ENCODE measurements around the gene RBSN.
A peak's percentile ranks its signal among the peaks of the same experiment; 100 is the strongest.

Gene RBSN

DNA sequence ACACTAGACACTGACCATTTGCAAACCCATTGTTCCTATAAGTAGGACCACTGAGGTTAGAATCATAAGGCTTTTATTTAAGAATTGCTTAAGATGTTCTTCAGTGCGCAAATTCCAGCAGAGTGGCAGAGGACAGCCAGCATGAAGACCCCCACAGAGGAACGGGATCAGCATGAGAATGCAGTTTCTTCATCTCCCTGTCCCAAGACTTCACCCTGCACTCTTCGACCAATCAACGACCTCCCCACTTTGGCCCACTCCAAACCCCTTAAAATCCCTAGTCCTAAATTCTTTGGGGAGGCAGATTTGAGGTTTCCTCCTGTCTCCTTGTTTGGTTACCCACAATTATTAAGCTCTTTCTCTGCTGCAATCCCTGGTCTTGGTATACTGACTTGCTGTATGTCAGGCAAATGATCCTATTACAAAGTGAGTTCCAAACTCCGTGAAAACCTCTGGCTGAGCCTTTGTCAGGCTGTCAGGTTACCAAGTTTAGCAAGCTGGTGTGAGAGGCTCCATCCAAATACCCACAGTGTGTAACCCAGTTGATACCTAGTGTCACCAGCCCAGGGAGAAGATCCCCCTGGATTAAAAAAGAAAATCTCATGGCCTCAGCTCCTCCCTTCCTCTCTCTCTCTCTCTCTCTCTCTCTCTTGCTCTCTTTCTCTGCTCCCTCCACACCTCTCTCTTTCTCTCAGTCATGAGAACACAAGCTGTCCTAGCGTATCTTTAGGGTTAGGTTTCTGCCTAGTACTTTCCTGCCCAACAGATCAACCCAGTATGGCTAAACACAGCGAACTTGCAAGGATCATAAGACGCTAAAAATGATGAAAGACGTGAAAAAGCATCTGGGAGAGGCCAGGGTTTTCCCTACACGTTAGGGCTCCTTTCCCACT lies 15.8 kb upstream of the RBSN start:
- no peak for DNase-seq (ENCODE audit: low read depth)
- Histone ChIP-seq H3K27me3 (replicated peaks; ENCODE audit: control insufficient read depth, insufficient read depth, low read length) (peaks cover 5% of the 10 kb centered on the region), H3K36me3 (ENCODE audit: control insufficient read depth, insufficient read depth, low read length, severe bottlenecking) (no peaks in the 10 kb centered on the region), H3K4me1 (ENCODE audit: control insufficient read depth, insufficient read depth, low read length) (peaks cover 8% of the 10 kb centered on the region), H3K9ac (ENCODE audit: low read length) (no peak overlapping the region), H3K9me3 (ENCODE audit: control insufficient read depth, low read length) (no peaks in the 10 kb centered on the region), H3K4me3 (ENCODE audit: low read length) (no peak overlapping the region)

DNA sequence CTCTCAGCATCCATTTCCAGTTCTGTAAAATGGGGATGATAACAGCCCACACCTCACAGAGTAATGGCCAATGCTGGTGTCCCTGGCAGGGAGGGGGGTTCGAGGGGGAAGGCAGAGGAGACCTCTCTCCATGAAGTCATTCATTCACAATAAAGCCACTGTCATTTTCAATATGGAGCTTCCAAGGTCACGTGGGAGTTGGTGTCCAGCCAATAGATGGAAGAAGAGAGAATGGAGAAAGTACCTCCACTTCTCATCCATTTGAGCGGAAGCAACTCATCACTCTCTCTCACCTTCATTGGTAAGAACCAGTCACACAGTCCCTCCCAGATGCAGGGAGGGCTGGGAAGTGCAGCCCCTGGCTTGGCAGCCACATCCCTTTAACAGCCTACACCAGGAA lies 14.9 kb upstream of the RBSN start:
- H3K9me3 ChIP-seq (ENCODE audit: control insufficient read depth, low read length) = no peaks in the 10 kb centered on the region
- H3K4me1 ChIP-seq (ENCODE audit: control insufficient read depth, insufficient read depth, low read length) = peaks cover 8% of the 10 kb centered on the region
- no peak overlapping the region for H3K9ac ChIP-seq (ENCODE audit: low read length)
- peaks cover 5% of the 10 kb centered on the region for H3K27me3 ChIP-seq (replicated peaks; ENCODE audit: control insufficient read depth, insufficient read depth, low read length)
- no peak for DNase-seq (ENCODE audit: low read depth)
- H3K36me3 ChIP-seq (ENCODE audit: control insufficient read depth, insufficient read depth, low read length, severe bottlenecking) = no peaks in the 10 kb centered on the region
- no peak overlapping the region for H3K4me3 ChIP-seq (ENCODE audit: low read length)

DNA sequence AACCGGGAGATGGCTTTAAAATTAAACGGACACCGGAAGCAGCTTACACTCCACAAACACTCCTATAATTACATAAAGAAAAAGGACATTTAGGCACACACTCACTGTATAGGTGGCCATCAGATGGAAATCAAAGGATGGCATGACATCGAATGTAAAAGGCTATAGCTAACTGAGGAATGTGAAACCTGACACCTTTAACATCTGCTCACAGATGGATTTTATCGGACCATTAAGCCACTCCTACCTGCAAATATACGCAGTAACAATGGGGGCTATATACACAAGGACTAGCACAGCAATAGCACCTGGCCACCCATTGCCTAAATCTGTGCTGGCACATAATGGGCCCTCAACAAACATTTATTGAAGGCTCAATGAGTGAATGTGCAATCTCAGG lies 14.5 kb upstream of the RBSN start:
- H3K4me3 ChIP-seq (ENCODE audit: low read length) = no peak overlapping the region
- DNase-seq (ENCODE audit: low read depth) = no peak
- peaks cover 5% of the 10 kb centered on the region for H3K27me3 ChIP-seq (replicated peaks; ENCODE audit: control insufficient read depth, insufficient read depth, low read length)
- peaks cover 8% of the 10 kb centered on the region for H3K4me1 ChIP-seq (ENCODE audit: control insufficient read depth, insufficient read depth, low read length)
- H3K9ac ChIP-seq (ENCODE audit: low read length) = no peak overlapping the region
- H3K9me3 ChIP-seq (ENCODE audit: control insufficient read depth, low read length) = no peaks in the 10 kb centered on the region
- H3K36me3 ChIP-seq (ENCODE audit: control insufficient read depth, insufficient read depth, low read length, severe bottlenecking) = no peaks in the 10 kb centered on the region

DNA sequence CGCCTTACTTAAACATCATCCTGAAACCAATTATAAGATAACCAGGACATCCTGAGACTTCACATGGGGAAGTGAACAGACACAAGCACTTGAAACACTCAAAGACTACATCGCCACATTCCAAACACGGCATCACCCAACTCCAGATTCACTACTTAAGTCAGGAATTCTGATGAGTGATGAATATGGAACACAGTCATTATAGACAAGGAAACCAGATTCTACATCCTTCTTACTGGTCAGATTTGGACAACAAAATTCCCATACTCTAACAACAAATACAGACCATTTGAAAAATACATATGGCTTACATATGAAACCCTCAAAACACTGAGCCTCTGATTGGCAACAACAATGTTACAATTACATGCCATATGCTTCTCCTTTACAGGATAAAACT lies 13.1 kb upstream of the RBSN start:
- Histone ChIP-seq H3K4me3 (ENCODE audit: low read length) (no peak overlapping the region), H3K4me1 (ENCODE audit: control insufficient read depth, insufficient read depth, low read length) (peaks cover 8% of the 10 kb centered on the region), H3K9me3 (ENCODE audit: control insufficient read depth, low read length) (no peaks in the 10 kb centered on the region), H3K9ac (ENCODE audit: low read length) (no peak overlapping the region), H3K27me3 (replicated peaks; ENCODE audit: control insufficient read depth, insufficient read depth, low read length) (peaks cover 6% of the 10 kb centered on the region), H3K36me3 (ENCODE audit: control insufficient read depth, insufficient read depth, low read length, severe bottlenecking) (no peaks in the 10 kb centered on the region)
- DNase-seq (ENCODE audit: low read depth) = no peak

DNA sequence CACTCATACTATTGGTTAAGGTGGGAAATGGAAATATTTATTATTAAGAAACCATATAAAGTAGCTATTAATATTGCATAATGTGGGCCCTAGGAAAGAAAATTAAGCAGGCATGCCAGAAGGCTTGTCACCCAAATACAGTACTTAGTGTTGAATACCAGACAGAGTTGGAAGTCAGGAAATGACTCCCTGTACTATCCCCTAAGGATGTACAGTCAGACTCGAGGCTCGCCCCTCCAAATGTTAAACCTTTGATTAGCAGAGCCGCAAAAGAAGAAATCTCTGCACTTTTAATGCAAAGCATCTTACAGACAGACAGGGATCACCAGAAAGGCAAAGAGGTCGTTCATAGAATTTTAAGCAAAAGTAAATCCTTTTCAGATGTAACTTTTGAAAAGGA lies 11.3 kb upstream of the RBSN start:
- peaks cover 4% of the 10 kb centered on the region for H3K27me3 ChIP-seq (replicated peaks; ENCODE audit: control insufficient read depth, insufficient read depth, low read length)
- no peak overlapping the region for H3K4me3 ChIP-seq (ENCODE audit: low read length)
- DNase-seq (ENCODE audit: low read depth) = no peak
- no peak overlapping the region for H3K9ac ChIP-seq (ENCODE audit: low read length)
- H3K9me3 ChIP-seq (ENCODE audit: control insufficient read depth, low read length) = no peaks in the 10 kb centered on the region
- peaks cover 8% of the 10 kb centered on the region for H3K4me1 ChIP-seq (ENCODE audit: control insufficient read depth, insufficient read depth, low read length)
- no peaks in the 10 kb centered on the region for H3K36me3 ChIP-seq (ENCODE audit: control insufficient read depth, insufficient read depth, low read length, severe bottlenecking)

DNA sequence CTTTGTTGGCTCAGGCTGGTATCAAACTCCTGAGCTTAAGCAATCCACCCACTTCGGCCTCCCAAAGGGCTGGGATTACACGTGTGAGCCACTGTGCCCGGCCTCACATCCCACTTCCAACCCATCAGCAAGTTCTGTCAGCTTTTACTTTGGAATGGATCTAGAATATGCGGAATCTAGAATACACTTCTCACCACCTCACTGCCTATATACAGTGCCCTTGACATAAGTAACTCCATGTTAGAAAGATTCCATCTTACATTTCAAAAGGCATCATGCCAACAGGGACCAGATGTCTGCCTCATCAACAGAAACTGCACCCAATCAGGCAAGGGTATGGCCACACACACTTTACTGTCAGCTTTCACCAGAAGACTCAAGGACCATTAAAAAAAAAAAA lies 9.9 kb upstream of the RBSN start:
- Histone ChIP-seq H3K36me3 (ENCODE audit: control insufficient read depth, insufficient read depth, low read length, severe bottlenecking) (no peaks in the 10 kb centered on the region), H3K9ac (ENCODE audit: low read length) (no peak overlapping the region), H3K9me3 (ENCODE audit: control insufficient read depth, low read length) (no peaks in the 10 kb centered on the region), H3K4me3 (ENCODE audit: low read length) (no peak overlapping the region), H3K4me1 (ENCODE audit: control insufficient read depth, insufficient read depth, low read length) (peaks cover 8% of the 10 kb centered on the region), H3K27me3 (replicated peaks; ENCODE audit: control insufficient read depth, insufficient read depth, low read length) (peaks cover 4% of the 10 kb centered on the region)
- DNase-seq (ENCODE audit: low read depth) = no peak

DNA sequence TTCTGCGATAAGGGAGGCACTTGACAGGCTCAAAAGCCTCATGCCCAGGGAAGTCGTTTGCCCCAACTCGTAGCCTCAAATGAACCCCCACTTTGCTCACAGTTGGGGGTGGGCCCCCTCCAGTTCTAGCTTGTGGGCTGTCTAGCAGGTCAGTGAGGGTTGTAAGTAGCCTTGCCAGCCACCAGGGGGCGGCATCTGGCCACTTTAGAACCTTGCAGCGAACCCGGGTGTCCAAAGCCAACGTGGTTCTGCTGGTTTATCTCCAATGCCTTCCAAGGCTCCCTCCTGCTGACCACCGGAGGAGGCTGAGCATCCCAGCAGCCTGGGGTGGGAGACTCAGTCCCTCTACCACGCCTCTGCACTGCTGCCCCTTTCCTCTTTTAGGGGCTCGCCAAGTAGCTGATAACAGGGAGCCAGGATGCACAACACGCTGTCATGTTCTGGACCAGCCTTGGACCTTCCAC lies 9.2 kb upstream of the RBSN start:
- DNase-seq (ENCODE audit: low read depth) = peak; percentile 92
- Histone ChIP-seq H3K27me3 (replicated peaks; ENCODE audit: control insufficient read depth, insufficient read depth, low read length) (peaks cover 4% of the 10 kb centered on the region), H3K4me3 (ENCODE audit: low read length) (no peak overlapping the region), H3K36me3 (ENCODE audit: control insufficient read depth, insufficient read depth, low read length, severe bottlenecking) (no peaks in the 10 kb centered on the region), H3K9ac (ENCODE audit: low read length) (no peak overlapping the region), H3K4me1 (ENCODE audit: control insufficient read depth, insufficient read depth, low read length) (peaks cover 8% of the 10 kb centered on the region), H3K9me3 (ENCODE audit: control insufficient read depth, low read length) (no peaks in the 10 kb centered on the region)

DNA sequence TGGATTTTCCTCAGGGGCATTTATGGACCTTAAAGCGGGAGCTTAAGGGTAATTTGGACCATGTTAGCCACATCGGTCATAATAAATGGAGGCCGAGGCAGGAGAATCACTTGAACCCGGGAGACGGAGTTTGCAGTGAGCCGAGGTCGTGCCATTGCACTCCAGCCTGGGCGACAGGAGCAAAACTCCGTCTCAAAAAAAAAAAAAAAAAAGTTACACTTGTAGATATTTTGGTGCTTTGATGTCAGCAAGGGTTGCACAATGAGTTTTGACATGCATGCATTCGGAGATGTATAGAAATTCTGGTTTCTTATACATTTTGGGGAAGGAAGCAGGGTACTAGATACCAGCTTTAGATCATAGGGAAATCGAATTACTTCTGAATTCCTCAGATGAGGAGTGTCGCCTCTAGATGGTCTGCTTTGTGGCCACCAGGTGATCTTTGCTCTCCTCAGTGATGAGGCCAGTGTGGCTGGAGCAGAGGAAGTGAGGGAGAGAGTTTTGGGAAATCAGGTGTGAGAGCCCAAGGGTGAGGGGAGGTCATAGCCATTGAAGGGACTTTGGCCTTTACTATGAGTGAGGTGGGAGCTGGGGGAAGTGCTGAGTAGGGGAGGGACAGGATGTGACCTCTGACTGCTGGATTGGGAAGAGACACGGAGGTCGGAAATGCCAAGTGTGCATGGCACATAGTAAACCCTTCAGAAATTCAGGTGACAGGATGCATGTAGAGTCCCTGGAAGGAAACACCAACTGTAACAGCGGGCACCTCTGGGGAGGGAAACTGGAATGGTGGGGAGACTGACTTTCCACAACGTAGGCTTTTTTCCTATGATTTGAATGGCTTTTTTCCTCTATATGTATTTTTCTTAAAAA lies 8.4 kb upstream of the RBSN start:
- peaks cover 4% of the 10 kb centered on the region for H3K27me3 ChIP-seq (replicated peaks; ENCODE audit: control insufficient read depth, insufficient read depth, low read length)
- H3K4me3 ChIP-seq (ENCODE audit: low read length) = no peak overlapping the region
- H3K9ac ChIP-seq (ENCODE audit: low read length) = no peak overlapping the region
- peaks cover 8% of the 10 kb centered on the region for H3K4me1 ChIP-seq (ENCODE audit: control insufficient read depth, insufficient read depth, low read length)
- DNase-seq (ENCODE audit: low read depth) = no peak
- H3K36me3 ChIP-seq (ENCODE audit: control insufficient read depth, insufficient read depth, low read length, severe bottlenecking) = no peaks in the 10 kb centered on the region
- no peaks in the 10 kb centered on the region for H3K9me3 ChIP-seq (ENCODE audit: control insufficient read depth, low read length)

DNA sequence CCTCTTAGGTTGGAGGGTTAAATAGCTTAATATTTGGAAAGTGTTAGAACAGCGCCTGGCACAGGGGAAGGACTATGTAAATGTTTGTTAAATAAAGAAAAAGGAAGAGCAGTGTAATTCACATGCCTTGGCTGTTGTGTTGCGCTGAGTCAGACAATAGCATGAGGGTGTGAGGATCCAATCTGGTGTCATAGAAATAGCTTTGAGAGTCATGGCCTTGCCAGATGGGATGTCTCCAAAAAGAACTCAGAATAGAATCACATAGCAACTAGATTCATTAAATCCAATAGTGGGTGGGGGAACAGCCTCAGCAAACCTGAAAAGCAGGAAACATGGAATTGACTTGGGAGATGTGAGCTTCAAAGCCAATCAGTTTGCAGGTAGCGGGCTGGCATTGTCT lies 3.9 kb upstream of the RBSN start:
- Histone ChIP-seq H3K9me3 (ENCODE audit: control insufficient read depth, low read length) (no peaks in the 10 kb centered on the region), H3K4me3 (ENCODE audit: low read length) (no peak overlapping the region), H3K4me1 (ENCODE audit: control insufficient read depth, insufficient read depth, low read length) (peaks cover 10% of the 10 kb centered on the region), H3K27me3 (replicated peaks; ENCODE audit: control insufficient read depth, insufficient read depth, low read length) (peaks cover 4% of the 10 kb centered on the region), H3K36me3 (ENCODE audit: control insufficient read depth, insufficient read depth, low read length, severe bottlenecking) (no peaks in the 10 kb centered on the region), H3K9ac (ENCODE audit: low read length) (no peak overlapping the region)
- DNase-seq (ENCODE audit: low read depth) = no peak

DNA sequence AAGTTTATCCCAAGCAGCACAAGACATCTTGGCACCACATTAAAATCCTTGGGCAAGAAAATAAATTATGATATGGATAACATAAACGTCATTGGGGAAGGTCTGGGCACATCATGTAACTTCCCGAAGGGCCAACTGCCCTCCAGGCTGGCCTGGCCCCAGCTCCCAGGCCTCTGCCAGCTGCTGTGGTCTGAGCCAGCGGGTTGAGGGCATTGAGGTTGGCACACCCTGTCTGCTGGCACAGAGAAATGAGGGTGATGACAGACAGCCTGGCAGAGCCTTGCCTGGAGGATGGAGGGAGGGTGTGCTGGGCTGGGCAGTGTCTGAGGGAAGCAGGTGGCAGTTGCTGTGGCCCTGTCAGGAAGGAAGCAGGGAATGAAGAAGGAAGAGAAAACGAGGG lies 3.3 kb upstream of the RBSN start:
- no peak for DNase-seq (ENCODE audit: low read depth)
- no peaks in the 10 kb centered on the region for H3K27me3 ChIP-seq (replicated peaks; ENCODE audit: control insufficient read depth, insufficient read depth, low read length)
- H3K4me1 ChIP-seq (ENCODE audit: control insufficient read depth, insufficient read depth, low read length) = peaks cover 15% of the 10 kb centered on the region
- no peaks in the 10 kb centered on the region for H3K36me3 ChIP-seq (ENCODE audit: control insufficient read depth, insufficient read depth, low read length, severe bottlenecking)
- H3K9ac ChIP-seq (ENCODE audit: low read length) = no peak overlapping the region
- no peak overlapping the region for H3K4me3 ChIP-seq (ENCODE audit: low read length)
- H3K9me3 ChIP-seq (ENCODE audit: control insufficient read depth, low read length) = no peaks in the 10 kb centered on the region

DNA sequence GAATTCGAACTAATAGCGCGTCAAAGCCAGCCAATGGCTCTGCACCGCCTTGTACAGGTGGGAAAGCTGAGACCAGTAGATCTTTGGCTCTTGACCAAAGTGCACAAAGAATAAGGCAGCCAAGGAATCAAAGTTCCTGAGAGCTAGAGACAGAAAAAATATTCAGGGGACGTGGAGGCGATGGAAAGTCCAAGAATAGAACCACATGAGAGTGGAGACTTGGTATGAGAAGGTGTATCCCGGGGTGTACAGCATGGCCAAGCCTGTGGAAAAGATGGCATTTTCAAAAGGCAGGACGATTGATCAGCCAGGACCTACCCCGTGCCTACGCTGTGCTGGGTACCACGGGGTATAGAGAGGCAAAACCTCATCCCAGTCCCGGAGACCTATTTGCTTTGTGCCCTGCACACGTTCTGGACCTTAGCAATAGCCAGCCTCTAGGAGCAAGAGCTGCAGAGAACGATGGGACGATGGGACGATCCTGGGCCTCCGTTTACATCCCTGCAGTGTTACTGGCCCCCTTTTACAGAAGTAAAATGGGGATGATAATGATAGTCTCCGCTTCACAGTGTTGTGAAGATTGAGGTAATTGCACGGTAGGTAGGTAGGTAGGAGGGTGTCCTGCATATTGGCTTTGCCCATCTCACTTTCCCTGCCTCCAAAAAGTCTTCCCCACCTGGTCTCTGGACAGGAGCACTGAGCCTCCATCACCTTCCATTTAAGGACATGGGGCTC lies 583 bp upstream of the RBSN start:
- no peaks in the 10 kb centered on the region for H3K9me3 ChIP-seq (ENCODE audit: control insufficient read depth, low read length)
- DNase-seq (ENCODE audit: low read depth) = no peak
- peaks cover 12% of the 10 kb centered on the region for H3K36me3 ChIP-seq (ENCODE audit: control insufficient read depth, insufficient read depth, low read length, severe bottlenecking)
- peak overlapping the region; percentile 84 for H3K4me3 ChIP-seq (ENCODE audit: low read length)
- no peaks in the 10 kb centered on the region for H3K27me3 ChIP-seq (replicated peaks; ENCODE audit: control insufficient read depth, insufficient read depth, low read length)
- H3K4me1 ChIP-seq (ENCODE audit: control insufficient read depth, insufficient read depth, low read length) = peaks cover 21% of the 10 kb centered on the region
- H3K9ac ChIP-seq (ENCODE audit: low read length) = peak overlapping the region; percentile 90
